PC-9 (cell line): ENCODE results near the gene SRPK1. TPM values are rescaled to one million over a fixed set of nuclear protein-coding genes. Genes with fewer than 3 reads are reported as not detected.

Source experiments
- BruUV-seq: library from RNA; stranded (reverse); fragments of 400-500 nt; replicated peaks from 2 replicates; lab custom pipeline; 2021; lab: Mats Ljungman, UMichigan
- CTCF ChIA-PET: fragments of 300-600 bp; sonication (Branson Sonifier 250); formaldehyde crosslinking; loops from one replicate; lab custom pipeline; 2022; ENCODE audit warnings: antibody characterized with exemption; lab: Charles Lee
- POLR2A ChIA-PET: fragments of 300-600 bp; sonication (Branson Sonifier 250); formaldehyde crosslinking; loops from one replicate; lab custom pipeline; 2022; ENCODE audit warnings: antibody characterized with exemption; ENCODE audit not compliant: unreplicated experiment; lab: Charles Lee
- DNase-seq, 2 experiments: peaks; one replicate each; pipeline versions ENCODE4 v3.0.0 to v3.0.0-alpha.2; 2015 to 2022; ENCODE audit warnings: mixed read lengths in 1 of 2
- H2AFZ ChIP-seq: fragments of 200-600 bp; sonication (generic); 2 replicates; pipeline ENCODE4 v1.8.1; 2017; ENCODE audit warnings: antibody characterized with exemption
- H3F3A ChIP-seq: fragments of 200-600 bp; sonication (generic); 2 replicates; pipeline ENCODE4 v1.8.1; 2017; ENCODE audit warnings: antibody characterized with exemption, mild to moderate bottlenecking, low read depth; ENCODE audit not compliant: insufficient read depth
- H3K27ac ChIP-seq: fragments of 200-600 bp; sonication (generic); 2 replicates; pipeline ENCODE4 v1.6.1; 2016; ENCODE audit warnings: mixed run types
- H3K27me3 ChIP-seq: fragments of 200-600 bp; sonication (generic); 2 replicates; pipeline ENCODE4 v1.6.1; 2016; ENCODE audit warnings: low read depth, mixed run types; ENCODE audit not compliant: insufficient read depth
- H3K36me3 ChIP-seq: fragments of 200-600 bp; sonication (generic); 2 replicates; pipeline ENCODE4 v1.6.1; 2016; ENCODE audit warnings: low read depth, mixed run types
- H3K4me1 ChIP-seq: fragments of 200-600 bp; sonication (generic); replicated peaks from 2 replicates; pipeline ENCODE4 v1.6.1; 2016; ENCODE audit warnings: mixed run types; ENCODE audit not compliant: insufficient read depth
- H3K4me2 ChIP-seq: fragments of 200-600 bp; sonication (generic); 2 replicates; pipeline ENCODE4 v1.6.1; 2017; ENCODE audit warnings: mixed run types
- H3K4me3 ChIP-seq: fragments of 200-600 bp; sonication (generic); 2 replicates; pipeline ENCODE4 v1.6.1; 2016; ENCODE audit warnings: mixed run types
- H3K79me2 ChIP-seq: fragments of 200-600 bp; sonication (generic); 2 replicates; pipeline ENCODE4 v1.6.1; 2017; ENCODE audit warnings: low read depth, mixed run types
- H3K9me2 ChIP-seq: fragments of 200-600 bp; sonication (generic); 2 replicates; pipeline ENCODE4 v1.8.1; 2017; ENCODE audit warnings: mild to moderate bottlenecking; ENCODE audit not compliant: insufficient read depth
- H3K9me3 ChIP-seq: fragments of 200-600 bp; sonication (generic); 2 replicates; pipeline ENCODE4 v1.8.1; 2016; ENCODE audit warnings: low read depth; ENCODE audit not compliant: insufficient read depth
- H4K20me1 ChIP-seq: fragments of 200-600 bp; sonication (generic); 2 replicates; pipeline ENCODE4 v1.8.1; 2017; ENCODE audit not compliant: insufficient read depth
- EZH2 ChIP-seq: fragments of 200-600 bp; sonication (generic); IDR thresholded peaks from 2 replicates; pipeline ENCODE4 v1.8.0; 2017; ENCODE audit warnings: antibody characterized with exemption, low read depth
- intact Hi-C: fragments of 100-400 bp; cut with micrococcal nuclease; formaldehyde crosslinking; loops from one replicate; pipeline ENCODE4 v1.10.0; 2022; ENCODE audit not compliant: unreplicated experiment
- total RNA-seq: library from RNA; stranded (reverse); gene quantifications from 2 replicates; pipeline ENCODE4 v1.2.3, GENCODE V29; 2021
- TF ChIP-seq, protein P1 (sequence below): fragments of 200-600 bp; sonication (generic); conservative IDR thresholded peaks from 2 replicates; pipeline ENCODE4 v1.6.1; 2017; ENCODE audit warnings: mixed run types, antibody characterized with exemption, mild to moderate bottlenecking, moderate library complexity

Gene SRPK1
- total RNA-seq, 1 experiment from 2014 or later: 98.7 TPM

DNA sequence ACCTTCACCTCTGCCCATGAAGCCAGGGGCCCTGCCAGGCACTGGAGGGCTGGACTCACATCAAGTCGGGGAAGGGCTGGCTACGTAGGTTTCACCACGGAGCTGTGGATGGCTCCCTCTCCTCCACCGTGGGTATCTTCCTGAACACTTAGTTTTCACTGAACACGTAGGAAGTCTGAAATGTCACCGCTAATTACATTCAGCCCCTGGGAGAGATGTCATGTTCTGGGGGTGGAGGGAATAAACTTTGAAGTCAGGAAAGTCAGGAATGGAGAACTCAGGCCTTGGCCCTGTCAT lies 109.3 kb downstream of the SRPK1 start:
- TSS peak; percentile 83 for BruUV-seq
- Histone ChIP-seq H3F3A (peaks cover 21% of the 10 kb centered on the region), H3K27me3 (no peaks in the 10 kb centered on the region), H3K4me1 (peaks cover 22% of the 10 kb centered on the region), H2AFZ (peak overlapping the region; percentile 40; the same call in 1 of the 2 replicates), H3K9me2 (no peaks in the 10 kb centered on the region), H3K4me3 (no peak overlapping the region; the same call in 1 of the 2 replicates), H3K36me3 (no peaks in the 10 kb centered on the region), H3K4me2 (peak overlapping the region; percentile 67), H3K27ac (peak overlapping the region; percentile 66), H4K20me1 (no peaks in the 10 kb centered on the region), H3K9me3 (no peaks in the 10 kb centered on the region), H3K79me2 (no peaks in the 10 kb centered on the region)
- ChIA-PET POLR2A (no interaction called here), CTCF (no interaction called here)
- TF ChIP-seq EZH2: no peak
- TF ChIP-seq, protein P1, sequence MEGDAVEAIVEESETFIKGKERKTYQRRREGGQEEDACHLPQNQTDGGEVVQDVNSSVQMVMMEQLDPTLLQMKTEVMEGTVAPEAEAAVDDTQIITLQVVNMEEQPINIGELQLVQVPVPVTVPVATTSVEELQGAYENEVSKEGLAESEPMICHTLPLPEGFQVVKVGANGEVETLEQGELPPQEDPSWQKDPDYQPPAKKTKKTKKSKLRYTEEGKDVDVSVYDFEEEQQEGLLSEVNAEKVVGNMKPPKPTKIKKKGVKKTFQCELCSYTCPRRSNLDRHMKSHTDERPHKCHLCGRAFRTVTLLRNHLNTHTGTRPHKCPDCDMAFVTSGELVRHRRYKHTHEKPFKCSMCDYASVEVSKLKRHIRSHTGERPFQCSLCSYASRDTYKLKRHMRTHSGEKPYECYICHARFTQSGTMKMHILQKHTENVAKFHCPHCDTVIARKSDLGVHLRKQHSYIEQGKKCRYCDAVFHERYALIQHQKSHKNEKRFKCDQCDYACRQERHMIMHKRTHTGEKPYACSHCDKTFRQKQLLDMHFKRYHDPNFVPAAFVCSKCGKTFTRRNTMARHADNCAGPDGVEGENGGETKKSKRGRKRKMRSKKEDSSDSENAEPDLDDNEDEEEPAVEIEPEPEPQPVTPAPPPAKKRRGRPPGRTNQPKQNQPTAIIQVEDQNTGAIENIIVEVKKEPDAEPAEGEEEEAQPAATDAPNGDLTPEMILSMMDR: no peak
- intact Hi-C loops: no loop called here
- no peak for DNase-seq

DNA sequence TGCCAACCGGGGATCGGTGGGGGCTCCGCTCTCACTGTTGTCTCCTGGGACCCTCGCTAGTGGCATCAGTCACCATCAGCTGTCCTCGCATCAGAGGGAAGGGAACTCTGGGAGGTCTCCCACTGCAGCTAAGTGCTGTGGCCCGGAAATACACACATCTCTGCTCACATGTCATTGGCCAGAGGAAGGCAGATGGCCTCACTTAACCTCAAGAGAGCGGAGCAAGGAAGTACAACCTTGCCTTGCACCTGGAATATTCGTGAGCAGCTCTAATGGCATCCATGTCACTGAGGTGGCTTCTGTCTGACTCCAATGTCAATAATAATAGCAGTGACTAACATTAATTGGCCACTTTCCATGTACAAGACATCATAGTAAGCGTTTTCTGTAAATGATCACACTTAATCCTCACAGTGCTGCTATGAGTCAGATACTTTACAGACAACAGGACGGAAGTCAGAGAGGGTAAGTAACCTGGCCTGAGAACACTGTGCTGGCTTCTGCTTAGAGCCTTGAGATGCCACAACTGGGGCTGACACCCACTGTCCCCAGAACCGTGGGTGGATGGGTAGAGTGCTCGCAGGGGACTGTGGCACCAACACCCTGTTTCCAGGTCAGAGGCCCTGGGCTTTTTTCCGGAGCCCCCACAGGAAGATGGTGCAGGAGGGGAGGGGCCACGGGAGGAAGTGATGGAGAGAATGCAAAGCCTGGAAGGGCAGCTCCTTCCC lies 109.8 kb downstream of the SRPK1 start:
- no peaks in the 10 kb centered on the region for H3K27me3 ChIP-seq
- peak overlapping the region; percentile 67 for H3K4me2 ChIP-seq
- H3F3A ChIP-seq: peaks cover 21% of the 10 kb centered on the region
- H3K79me2 ChIP-seq: no peaks in the 10 kb centered on the region
- intact Hi-C loops: no loop called here
- DNase-seq: peak; percentile 55 to 99
- CTCF ChIA-PET: interaction anchor here (0.6 kb wide), 1 partner anchor 469 kb away, joined by 3 read pairs; no protein-coding TSS in a partner anchor
- TF ChIP-seq, protein P1: no peak
- no peak for TF ChIP-seq EZH2
- no peak overlapping the region; the same call in 1 of the 2 replicates for H3K4me3 ChIP-seq
- no peaks in the 10 kb centered on the region for H3K36me3 ChIP-seq
- H3K4me1 ChIP-seq: peaks cover 22% of the 10 kb centered on the region
- H3K27ac ChIP-seq: peak overlapping the region; percentile 66
- no TSS peak for BruUV-seq
- POLR2A ChIA-PET: interaction anchor here (0.6 kb wide), 2 partner anchors 11 to 301 kb away, joined by 5 to 9 read pairs; no protein-coding TSS in a partner anchor
- H3K9me2 ChIP-seq: no peaks in the 10 kb centered on the region
- H2AFZ ChIP-seq: peak overlapping the region; percentile 40; the same call in 1 of the 2 replicates
- H4K20me1 ChIP-seq: no peaks in the 10 kb centered on the region
- H3K9me3 ChIP-seq: no peaks in the 10 kb centered on the region

DNA sequence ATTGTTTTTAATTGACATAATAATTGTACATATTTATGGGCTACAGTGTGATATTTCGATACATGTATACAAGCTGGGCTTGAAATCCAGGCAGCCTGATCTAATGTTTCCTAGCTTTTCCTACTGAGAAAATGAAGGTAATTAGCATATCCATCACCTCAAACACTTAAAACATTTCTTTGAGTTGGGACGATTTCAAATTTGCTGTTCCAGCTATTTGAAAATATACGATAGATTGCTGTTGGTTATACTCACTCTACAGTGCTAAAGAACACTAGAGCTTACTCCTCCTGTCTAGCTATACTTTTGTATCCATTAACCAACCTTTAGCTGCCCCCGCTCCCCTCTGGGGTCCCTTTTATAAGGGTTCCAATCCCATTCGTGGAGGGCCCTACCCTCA lies 111.1 kb downstream of the SRPK1 start:
- POLR2A ChIA-PET: interaction anchor here (0.6 kb wide), 2 partner anchors 841 to 1475 kb away, joined by 3 to 4 read pairs; no protein-coding TSS in a partner anchor
- H3F3A ChIP-seq: peaks cover 21% of the 10 kb centered on the region

More for the DNA sequence above, 111.1 kb downstream of the SRPK1 start:
- intact Hi-C loops: no loop called here
- H3K36me3 ChIP-seq: no peaks in the 10 kb centered on the region
- no peak for DNase-seq
- CTCF ChIA-PET: interaction anchor here (0.5 kb wide), 1 partner anchor 19 kb away, joined by 4 read pairs; no protein-coding TSS in a partner anchor
- H3K4me1 ChIP-seq: peaks cover 22% of the 10 kb centered on the region
- H3K4me3 ChIP-seq: no peak overlapping the region
- BruUV-seq: no TSS peak
- no peak overlapping the region for H3K27ac ChIP-seq
- H3K27me3 ChIP-seq: no peaks in the 10 kb centered on the region
- H3K9me3 ChIP-seq: no peaks in the 10 kb centered on the region
- H3K9me2 ChIP-seq: no peaks in the 10 kb centered on the region
- no peaks in the 10 kb centered on the region for H4K20me1 ChIP-seq
- TF ChIP-seq EZH2: no peak
- TF ChIP-seq, protein P1: no peak
- no peak overlapping the region for H3K4me2 ChIP-seq
- H2AFZ ChIP-seq: no peak overlapping the region
- no peaks in the 10 kb centered on the region for H3K79me2 ChIP-seq
